ENCODE measurements around the gene SIRPG.
"Not testable (repeated sequence)": the region's sequence is repeated elsewhere in the genome, so short reads cannot be mapped to it uniquely, and the experiment has no call there.

The SIRPG gene

DNA sequence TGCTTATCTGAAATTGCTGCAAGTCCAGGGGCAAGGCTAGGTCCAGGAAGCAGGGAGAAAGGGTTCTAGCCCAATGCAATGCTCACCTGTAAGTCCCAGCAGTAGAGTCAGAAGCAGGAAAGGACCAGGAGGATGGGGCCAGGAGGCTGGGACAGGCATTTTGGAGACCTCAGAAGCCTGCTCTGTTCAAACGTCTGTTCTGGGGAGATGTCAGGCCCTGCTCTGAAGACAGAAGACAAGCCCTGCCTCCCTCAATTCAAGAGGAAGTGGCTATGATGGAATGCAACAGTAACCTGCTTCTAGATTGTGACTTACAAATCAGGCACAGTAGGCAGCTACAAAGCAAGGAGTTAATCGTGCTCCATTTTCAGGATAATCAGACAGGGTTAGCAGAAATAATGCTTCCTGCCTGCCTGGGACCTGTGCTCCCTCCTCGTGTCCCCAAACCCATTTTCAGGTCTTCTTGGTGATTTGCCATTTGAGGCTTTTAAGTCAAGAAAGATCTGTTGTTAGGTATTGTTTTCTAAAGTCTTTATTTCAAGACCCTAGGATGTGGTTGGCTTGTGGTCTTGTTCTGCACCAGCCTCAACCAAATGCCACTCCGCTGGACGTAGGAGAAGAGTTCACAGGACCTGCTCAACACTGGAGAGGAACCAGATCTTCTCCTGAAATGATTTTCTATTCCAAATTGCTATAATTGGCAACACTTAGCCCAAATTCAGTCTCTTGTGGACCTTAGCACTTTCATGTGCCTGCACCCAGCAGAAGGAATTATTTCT, at the start of gene SIRPG:
SIRPG (minus strand) TSS at position 224 of the 779 bp plus-strand sequence; CDS start at position 159, 65 bp downstream.
- DNase-seq (ENCODE audit: low spot score) = no peak

DNA sequence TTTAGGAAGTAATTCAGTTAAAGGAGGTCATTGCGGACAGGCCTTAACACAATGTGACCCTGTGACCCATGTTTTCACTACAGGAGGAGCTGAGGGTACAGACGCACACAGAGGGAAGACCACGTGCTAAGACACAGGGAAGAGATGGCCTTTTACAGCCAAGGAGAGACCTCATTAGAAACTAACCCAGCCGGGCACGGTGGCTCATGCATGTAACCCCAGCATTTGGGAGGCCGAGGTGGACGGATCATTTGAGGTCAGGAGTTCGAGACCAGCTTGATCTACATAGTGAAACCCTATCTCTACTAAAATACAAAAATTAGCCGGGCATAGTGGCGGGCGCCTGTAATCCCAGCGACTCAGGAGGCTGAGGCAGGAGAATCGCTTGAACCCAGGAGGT, 49.3 kb upstream of the SIRPG start:
- DNase-seq (ENCODE audit: low spot score) = not testable (repeated sequence)

DNA sequence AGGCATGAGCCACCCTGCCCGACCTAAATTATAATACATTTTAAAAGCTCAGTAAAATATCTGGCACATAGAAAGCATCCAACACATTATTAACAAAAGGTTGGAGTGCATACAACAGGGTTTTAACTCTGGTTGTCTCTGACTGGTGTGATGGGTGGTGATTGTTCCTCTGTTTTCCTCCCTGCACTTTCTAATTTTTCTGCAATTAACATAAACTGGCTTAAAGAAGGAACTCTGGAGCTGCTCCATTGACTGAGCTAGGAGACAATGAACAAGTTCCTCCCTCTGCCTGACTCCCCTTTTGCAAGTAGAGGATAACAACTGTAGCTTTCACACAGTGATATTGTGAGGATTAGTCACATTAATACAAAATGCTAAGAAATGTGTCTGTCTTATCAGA, 48.5 kb upstream of the SIRPG start:
- DNase-seq (ENCODE audit: low spot score) = no peak

DNA sequence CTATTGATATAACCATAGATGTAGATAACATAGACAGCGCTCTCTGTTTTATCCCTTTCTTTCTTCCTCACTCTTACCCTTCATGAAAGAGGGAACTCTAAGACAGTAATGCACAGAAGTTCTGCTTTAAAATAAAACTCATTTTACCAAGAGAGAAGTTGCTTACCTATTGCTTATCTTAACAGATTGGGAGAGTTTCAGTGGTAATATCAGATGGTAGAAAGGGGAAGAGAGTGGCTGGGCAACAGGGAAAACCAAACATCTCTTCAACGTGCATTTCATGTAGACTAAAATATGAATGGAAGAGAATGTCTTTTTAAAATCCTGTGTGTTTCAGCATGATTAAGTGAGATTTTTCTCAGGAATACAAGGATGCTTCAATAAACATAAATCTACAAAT, 45.3 kb upstream of the SIRPG start:
- no peak for DNase-seq (ENCODE audit: low spot score)

DNA sequence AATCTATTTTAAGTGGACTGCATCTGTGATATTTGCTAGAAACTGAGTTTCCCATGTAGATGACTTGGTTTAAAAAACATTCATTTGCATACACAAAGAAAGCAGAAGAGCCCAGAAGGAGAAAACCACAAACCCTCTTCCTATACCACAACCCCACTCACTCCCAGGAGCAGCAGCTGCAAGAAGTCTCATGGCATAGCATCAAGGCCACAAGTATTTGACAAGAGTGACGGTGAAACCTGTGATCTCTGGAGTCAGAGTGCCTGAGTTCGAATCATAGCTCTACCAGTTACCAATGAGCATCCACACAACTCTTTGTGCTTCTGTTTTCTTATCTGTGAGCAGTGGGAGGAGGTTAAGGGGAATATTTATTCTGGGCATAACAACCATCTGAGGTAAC, 44.7 kb upstream of the SIRPG start:
- no peak for DNase-seq (ENCODE audit: low spot score)

DNA sequence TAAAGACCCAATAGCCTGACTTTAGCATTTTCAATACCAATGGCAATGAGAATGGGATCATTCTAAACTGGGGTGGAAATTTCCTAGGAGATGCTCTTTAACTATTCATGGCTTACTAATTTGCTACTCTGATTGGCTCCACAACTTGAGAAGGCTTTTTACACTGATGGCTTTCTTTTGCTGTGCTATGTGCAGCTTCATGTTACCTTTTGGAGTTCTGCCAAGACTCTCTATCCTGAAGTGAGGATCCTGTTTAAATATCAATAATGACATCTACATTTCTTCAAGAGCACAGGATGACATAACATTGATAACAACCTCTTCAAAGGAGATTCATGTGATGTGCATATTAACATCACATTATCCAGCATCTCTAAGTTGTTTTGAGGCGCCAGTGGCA, 43.4 kb upstream of the SIRPG start:
- DNase-seq (ENCODE audit: low spot score) = no peak

DNA sequence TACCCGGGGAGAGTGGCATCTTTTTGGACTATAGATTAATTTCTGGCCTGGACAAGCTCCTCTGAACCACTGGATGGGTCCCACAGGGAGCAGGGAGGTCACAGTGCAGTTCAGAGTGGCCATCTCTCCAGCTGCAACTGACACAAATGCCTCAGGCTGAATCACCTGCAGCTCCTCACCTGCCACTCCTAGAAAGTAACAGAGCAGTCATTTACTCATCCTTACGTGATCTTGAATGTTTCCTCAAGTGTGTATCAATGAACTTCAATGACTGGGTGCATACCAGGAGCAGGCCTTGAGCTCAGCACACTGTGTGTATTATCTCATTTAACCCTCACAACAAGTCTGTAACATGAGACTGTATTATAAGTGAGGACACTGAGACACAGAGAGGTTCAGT, 40.0 kb upstream of the SIRPG start:
- DNase-seq (ENCODE audit: low spot score) = no peak

DNA sequence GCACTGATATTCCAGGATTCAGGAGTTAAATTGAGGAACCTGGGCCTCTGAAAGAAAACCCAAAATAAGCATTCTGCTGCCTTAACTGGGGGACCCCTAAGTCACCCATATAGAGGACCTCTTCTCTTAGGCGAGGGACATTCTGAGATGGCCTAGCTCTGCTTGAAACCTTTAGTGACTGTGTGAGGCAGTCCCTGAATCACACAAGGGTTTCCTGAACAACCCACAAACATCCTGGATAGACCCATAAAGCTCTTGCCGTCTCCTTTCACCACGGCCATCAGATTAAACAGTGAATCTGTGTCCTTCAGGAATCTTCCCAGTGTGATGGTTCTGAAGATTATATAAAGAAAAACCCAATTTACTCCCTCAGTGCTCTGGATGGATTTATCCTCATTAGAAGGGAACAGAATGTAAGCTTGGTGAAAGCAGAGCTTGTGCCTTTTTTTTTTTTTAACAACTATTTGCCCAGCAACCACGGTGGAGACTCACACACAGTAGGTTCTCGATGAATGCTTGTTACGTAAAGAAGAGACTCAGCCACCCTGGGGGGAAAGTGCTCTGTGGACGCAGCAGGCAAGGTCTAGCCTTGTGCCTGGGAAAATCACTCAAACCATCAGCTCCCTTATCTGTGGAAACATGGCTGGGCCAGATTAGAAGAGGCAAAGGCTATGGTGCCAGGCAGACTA, 39.1 kb upstream of the SIRPG start:
- no peak for DNase-seq (ENCODE audit: low spot score)

DNA sequence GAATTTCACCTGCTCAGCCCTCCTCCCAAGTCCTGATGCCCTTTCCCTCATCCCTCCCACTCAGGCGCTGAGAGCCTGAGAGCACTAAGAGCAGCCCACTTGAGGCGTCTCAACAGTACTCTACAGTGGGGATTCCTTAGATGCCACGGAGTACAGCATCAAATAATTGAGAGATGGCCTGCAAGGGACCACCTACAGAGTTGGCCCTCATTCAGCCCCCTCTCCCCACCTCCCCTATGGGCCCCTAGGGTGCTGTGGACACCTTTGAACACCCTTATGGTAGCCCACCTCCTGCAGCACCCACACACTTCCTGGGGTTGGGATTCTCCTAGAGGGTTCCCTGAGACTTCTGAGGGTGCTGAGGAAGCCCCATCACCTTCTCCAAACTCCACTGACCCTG, 37.1 kb upstream of the SIRPG start:
- no peak for DNase-seq (ENCODE audit: low spot score)

DNA sequence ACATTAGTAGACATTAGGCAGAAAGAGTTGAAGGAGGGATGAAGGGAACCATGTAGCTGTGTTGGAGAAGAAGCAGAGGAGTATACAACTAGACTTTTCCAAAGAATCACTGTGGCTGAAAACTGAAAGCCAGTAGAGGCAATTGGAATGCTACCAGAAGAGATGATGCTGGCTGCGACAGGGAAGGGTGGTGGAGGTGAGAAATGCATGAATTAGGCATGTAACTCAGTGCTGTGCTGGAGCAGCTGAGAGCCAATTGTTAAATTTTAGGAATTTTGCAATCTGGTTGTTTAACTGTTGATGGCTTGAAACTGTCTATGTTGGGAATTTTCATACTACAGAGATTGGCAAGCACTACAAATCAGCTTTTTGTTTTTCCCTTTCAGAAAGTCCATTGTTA, 35.8 kb upstream of the SIRPG start:
- no peak for DNase-seq (ENCODE audit: low spot score)

DNA sequence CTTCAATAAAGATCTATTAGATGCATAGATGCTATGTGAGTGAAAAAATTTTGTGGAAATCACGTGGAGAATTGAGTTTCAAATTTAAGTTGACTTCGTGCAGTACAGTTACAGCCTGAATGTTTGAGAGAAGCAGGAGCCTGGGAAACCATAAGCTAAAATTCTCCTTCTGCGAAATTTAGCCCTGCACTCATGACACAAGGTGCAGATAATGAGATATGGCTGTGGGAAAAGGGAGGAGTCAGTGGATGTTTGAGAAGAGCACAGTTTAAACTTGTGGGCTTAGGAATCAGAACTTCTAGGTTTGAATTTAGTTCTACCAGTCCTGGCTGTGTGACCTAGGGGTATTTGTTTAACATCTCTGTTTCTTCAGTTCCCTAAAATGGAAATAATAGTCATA, 32.1 kb upstream of the SIRPG start:
- DNase-seq (ENCODE audit: low spot score) = no peak

DNA sequence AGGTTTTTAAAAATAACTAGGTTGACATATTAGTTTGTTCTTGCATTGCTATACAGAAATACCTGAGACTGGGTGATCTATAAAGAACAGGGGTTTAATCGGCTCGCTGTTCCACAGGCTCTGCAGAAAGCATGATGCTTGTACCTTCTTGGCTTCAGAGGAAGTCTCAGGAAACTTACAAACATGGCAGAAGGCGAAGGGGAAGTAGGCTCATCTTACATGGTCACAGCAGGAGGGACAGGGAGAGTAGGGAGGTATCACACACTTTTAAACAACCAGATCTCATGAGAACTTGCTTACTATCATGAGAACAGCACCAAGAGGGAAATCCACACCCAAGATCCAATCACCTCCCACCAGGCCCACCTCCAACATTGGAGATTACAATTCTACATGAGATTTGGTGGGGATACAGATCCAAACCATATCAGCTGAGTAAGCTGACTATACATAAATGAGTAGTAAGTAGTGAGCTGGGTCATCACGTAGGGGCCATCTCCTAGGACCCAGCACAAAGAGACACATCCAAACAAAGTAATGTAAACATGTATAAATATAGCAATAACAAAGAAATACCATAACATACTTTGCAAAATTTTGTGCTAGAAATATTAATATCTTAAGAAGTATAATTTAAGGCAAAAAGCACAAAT, 31.4 kb upstream of the SIRPG start:
- DNase-seq (ENCODE audit: low spot score) = no peak

DNA sequence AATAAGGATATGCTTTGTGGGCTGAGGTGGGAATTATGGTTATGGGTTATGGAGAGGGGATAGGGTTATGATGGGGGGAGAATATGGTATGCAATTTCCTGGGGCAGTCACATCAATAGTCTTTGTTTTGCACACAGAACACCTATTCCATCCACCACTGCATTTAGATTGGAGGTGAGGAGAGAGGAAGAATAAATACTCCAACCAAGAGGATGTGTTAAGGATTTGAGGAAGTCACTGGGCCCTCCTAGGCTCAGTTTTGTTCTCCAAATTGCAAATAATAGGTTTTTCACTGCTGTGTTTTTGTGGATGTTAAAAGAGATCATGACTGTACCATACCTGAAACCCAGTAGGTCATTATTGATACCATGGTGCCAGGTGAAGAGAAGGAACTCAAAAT, 29.5 kb upstream of the SIRPG start:
- no peak for DNase-seq (ENCODE audit: low spot score)

DNA sequence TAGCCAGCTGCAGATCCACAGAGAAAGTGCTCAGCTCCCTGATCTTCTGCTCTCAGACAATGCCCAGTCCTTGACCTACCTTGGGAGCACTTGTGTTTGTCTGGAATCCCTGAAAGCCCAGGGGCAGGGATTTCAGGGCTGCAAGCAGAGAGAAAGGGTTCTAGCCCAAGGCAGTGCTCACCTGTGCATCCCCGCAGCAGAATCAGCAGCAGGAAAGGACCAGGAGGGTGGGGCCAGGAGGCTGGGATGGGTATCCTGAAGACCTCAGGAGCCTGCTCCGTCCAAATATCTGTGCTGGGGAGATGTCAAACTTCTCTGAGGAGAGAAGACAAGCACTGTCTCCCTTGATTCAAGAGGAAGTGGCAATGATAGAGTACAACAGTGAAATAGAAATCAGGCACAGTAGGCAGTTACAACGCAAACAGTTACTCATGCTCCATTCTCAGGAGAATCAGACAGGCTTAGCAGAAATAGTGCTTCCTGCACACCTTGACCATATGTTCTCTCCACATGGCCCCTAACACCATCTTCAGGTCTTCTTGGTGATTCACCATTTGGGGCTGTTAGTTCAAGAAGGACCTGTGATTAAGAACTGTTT, 28.7 kb upstream of the SIRPG start:
- DNase-seq (ENCODE audit: low spot score) = no peak

DNA sequence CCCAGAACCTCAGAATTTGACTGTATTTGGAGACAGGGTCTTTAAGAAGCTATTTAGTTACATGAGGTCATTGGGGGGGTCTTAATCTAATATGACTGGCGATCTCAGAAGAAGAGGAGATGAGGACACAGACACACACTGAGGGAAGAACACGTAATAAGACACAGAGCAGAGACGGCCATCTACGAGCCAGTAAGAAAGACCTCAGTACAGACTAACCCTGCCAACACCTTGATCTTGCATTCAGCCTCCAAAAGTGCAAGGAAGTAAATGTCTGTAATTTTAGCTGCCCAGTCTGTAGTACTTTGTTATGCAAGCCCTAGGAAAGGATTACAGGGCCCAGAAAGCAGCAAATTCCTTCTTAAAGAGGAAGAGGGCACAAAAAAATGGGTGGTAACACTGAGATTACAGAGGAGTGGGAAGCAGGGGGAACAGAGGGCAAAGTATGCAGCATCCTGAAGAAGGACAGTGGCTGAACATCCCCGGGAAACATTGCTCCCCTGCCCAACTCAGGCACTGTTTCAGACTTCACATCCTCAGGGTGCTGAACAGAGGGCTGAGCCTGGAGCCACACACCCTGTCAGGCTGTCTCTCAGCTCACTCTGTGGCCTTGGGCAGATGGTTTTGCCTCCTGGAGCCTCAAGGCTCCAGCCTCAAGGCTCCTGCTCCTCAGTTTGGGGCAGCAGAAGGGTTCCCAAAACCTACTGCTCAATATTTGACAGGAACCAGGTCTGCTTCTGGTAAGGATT, 27.9 kb upstream of the SIRPG start:
- no peak for DNase-seq (ENCODE audit: low spot score)

DNA sequence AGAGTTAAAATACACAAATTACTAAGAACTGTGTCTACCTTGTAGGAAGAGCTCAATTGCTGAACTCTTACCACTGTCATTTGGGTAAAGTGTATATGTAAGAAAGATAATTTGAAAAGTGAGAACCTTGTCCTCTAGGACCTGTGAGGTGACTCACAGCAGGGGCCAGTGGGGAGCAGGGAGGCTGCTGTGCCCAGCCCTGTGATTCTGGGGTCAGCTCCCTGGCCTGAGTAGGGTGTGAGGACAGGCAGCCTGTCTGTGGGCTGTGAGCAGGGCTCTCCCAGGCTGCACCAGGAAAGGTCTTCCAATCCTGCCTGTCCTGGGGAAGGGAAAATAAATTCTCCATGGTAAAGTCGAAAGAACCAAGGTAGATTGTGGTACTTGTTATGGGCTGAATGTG, 27.3 kb upstream of the SIRPG start:
- DNase-seq (ENCODE audit: low spot score) = no peak

DNA sequence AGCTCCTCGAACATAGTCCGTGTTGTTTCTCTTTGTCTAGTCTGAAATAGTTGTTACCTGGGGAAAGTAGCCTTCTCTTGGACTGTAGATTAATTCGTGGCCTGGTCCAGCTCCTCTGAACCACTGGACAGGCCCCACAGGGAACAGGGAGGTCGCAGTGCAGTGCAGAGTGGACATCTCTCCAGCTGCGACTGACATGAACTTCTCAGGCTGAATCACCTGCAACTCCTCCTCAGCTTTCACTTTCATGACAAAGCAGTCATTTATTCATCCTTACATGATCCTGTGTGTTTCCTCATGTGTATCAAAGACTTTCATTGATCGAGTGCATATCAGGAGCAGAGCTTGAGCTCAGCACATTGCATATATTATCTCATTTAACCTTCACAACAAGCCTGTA, 19.1 kb upstream of the SIRPG start:
- no peak for DNase-seq (ENCODE audit: low spot score)

DNA sequence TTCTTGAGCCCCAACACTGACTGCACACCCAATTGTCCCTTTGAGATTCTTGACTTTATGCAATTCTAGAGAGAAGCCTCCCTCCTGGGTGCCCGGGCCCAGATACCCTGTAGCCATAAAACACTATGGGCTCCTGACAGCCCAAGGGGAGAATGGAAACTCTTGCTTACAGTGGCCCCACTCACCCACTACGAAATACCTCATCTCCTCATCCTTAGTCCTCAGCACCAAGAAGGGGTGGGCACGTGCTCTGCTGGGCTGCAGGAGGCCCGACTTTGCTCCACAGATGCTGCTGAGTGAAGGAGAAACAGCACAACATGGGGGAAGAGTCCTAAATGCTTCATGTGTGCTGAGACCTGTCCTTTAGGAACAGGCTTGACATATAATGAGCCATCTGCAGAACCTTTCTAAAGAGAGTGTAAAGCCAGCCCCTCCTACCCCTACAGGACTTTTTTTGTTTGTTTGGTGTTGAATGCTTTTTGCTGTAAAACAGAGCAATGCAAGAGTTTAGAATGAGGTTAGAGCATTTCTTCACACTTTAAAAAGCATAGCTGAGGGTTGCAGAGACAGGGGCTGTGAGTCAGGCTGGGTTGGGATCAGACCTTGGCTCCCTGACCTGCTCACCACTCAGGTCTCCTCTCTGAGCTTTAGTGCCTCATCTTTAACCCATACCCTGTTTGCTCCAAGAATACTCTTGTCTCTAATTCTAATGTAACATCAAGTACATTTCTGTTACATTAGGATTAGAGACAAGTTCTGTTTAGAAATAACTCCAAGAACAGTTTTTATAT, 17.6 kb upstream of the SIRPG start:
- no peak for DNase-seq (ENCODE audit: low spot score)

DNA sequence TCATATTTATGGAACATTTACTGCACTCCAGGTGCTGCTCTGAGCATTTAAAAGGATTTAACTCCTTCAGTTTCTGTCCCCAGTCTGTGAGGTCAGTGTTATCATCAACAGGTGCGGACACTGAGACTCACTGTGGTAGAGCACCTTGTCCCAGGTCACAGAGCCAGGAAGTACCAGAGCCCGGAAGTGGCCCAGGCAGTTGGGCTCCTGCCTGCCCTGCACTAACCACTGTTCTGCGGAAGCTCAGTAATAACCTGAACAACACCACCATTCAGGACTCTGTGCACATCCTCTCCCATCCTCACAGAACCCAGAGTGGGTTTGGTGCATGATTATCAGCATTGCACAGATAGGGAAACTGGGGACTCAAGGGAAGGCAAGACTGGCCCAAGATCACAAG, 16.8 kb upstream of the SIRPG start:
- DNase-seq (ENCODE audit: low spot score) = no peak

DNA sequence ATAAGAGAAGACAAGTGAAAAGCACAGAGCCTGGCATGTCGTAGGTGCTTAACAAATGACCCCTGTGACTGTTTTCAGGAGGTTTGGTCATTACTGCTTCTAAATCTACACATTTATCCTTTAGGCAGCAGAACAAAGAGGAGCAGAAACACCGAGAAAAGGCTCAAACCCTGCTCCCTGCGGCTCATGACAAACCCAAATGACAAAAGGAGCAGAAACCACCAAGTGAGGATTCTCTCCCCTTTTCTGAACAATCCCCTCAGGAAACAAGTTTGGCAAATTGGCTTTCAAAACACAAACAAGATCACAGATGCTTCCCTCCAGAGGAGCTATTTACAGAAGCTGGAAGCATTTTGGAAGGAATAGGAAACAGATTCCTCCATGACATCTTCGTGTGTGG, 15.8 kb upstream of the SIRPG start:
- DNase-seq (ENCODE audit: low spot score) = no peak

DNA sequence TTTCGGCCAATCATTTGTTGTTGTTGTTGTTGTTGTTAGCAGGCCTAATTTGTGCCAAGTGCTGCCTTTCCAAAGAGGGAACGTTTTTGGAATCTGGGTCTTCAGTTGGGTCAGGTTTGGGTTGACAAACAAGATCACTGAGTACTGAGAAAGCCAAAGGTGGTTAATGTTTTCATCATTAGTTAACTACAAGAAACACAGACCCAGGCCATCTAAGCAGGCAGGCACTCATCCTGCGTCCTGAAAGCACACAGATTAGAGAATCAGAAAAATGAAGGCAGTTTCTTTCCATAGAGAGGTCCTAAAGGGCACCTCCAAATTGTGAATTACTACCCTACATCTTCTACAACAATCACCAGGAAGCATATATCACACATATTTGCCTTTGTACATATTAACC, 15.1 kb upstream of the SIRPG start:
- no peak for DNase-seq (ENCODE audit: low spot score)
